Neural progenitor cell (in vitro differentiated cells): Measurements from ENCODE around the gene PSMB8. TPM values are rescaled to one million over a fixed set of nuclear protein-coding genes. Genes with fewer than 3 reads are reported as not detected.

Experiments
- DNase-seq: peaks from one replicate; pipeline ENCODE4 v3.0.0-alpha.2; 2016; ENCODE audit warnings: low spot score
- H2AFZ ChIP-seq: fragments of 200-600 bp; sonication (generic); replicated peaks from 2 replicates; pipeline ENCODE4 v1.6.1; 2016; ENCODE audit warnings: antibody characterized with exemption
- H3F3A ChIP-seq: fragments of 200-600 bp; sonication (generic); 2 replicates; pipeline ENCODE4 v1.6.1; 2016; ENCODE audit warnings: antibody characterized with exemption, low read depth
- H3K27ac ChIP-seq: fragments of 200-600 bp; sonication (generic); 2 replicates; pipeline ENCODE4 v1.5.1; 2016; ENCODE audit warnings: mild to moderate bottlenecking
- H3K27me3 ChIP-seq: fragments of 200-600 bp; sonication (generic); 2 replicates; pipeline ENCODE4 v1.6.1; 2016; ENCODE audit warnings: mild to moderate bottlenecking, moderate library complexity
- H3K36me3 ChIP-seq: fragments of 200-600 bp; sonication (generic); 2 replicates; pipeline ENCODE4 v1.5.1; 2016
- H3K4me1 ChIP-seq: fragments of 200-600 bp; sonication (generic); 2 replicates; pipeline ENCODE4 v1.6.1; 2016; ENCODE audit warnings: mixed run types
- H3K4me2 ChIP-seq: fragments of 200-600 bp; sonication (generic); 2 replicates; pipeline ENCODE4 v1.6.1; 2016
- H3K4me3 ChIP-seq: fragments of 200-600 bp; sonication (generic); 2 replicates; pipeline ENCODE4 v1.5.1; 2016
- H3K79me2 ChIP-seq: fragments of 200-600 bp; sonication (generic); 2 replicates; pipeline ENCODE4 v1.6.1; 2016; ENCODE audit warnings: low read depth
- H3K9ac ChIP-seq: fragments of 200-600 bp; sonication (generic); 2 replicates; pipeline ENCODE4 v1.6.1; 2016
- H3K9me3 ChIP-seq: fragments of 200-600 bp; sonication (generic); 2 replicates; pipeline ENCODE4 v1.5.1; 2016; ENCODE audit warnings: low read depth
- H4K20me1 ChIP-seq: fragments of 200-600 bp; sonication (generic); 2 replicates; pipeline ENCODE4 v1.6.1; 2016; ENCODE audit warnings: low read depth
- H3K27ac Mint-ChIP-seq: 3 replicates; pipeline ENCODE4 v1.8.0; 2021; ENCODE audit warnings: mixed read lengths
- H3K27me3 Mint-ChIP-seq: 2 replicates; pipeline ENCODE4 v1.8.0; 2022; ENCODE audit warnings: low read depth, mild to moderate bottlenecking, inconsistent platforms, moderate library complexity, mixed read lengths; ENCODE audit not compliant: insufficient read depth
- H3K36me3 Mint-ChIP-seq: 3 replicates; pipeline ENCODE4 v1.8.0; 2021; ENCODE audit warnings: mixed read lengths
- H3K4me1 Mint-ChIP-seq: 3 replicates; pipeline ENCODE4 v1.8.0; 2021; ENCODE audit warnings: mixed read lengths
- H3K4me3 Mint-ChIP-seq: 3 replicates; pipeline ENCODE4 v1.8.0; 2021; ENCODE audit warnings: mild to moderate bottlenecking, moderate library complexity, mixed read lengths
- H3K9me3 Mint-ChIP-seq: 3 replicates; pipeline ENCODE4 v1.8.0; 2020; ENCODE audit warnings: mixed read lengths
- CTCF ChIP-seq: fragments of 200-600 bp; sonication (generic); IDR thresholded peaks from 2 replicates; pipeline ENCODE4 v1.5.1; 2017; ENCODE audit warnings: antibody characterized with exemption, mild to moderate bottlenecking
- EZH2 ChIP-seq: fragments of 200-600 bp; sonication (generic); IDR thresholded peaks from 2 replicates; pipeline ENCODE4 v1.6.1; 2017; ENCODE audit warnings: antibody characterized with exemption, mild to moderate bottlenecking, moderate library complexity
- EZH2phosphoT487 ChIP-seq: fragments of 200-600 bp; sonication (generic); IDR thresholded peaks from 2 replicates; pipeline ENCODE4 v1.6.1; 2017; ENCODE audit warnings: antibody characterized with exemption
- total RNA-seq: library from RNA; depleted of rRNA; stranded (reverse); fragments of >200 nt; gene quantifications from 2 replicates; pipeline ENCODE4 v1.2.3, GENCODE V29; 2015; ENCODE audit warnings: low replicate concordance

The PSMB8 gene
- total RNA-seq, 1 donor from 2014 or later = 2.2 TPM

DNA sequence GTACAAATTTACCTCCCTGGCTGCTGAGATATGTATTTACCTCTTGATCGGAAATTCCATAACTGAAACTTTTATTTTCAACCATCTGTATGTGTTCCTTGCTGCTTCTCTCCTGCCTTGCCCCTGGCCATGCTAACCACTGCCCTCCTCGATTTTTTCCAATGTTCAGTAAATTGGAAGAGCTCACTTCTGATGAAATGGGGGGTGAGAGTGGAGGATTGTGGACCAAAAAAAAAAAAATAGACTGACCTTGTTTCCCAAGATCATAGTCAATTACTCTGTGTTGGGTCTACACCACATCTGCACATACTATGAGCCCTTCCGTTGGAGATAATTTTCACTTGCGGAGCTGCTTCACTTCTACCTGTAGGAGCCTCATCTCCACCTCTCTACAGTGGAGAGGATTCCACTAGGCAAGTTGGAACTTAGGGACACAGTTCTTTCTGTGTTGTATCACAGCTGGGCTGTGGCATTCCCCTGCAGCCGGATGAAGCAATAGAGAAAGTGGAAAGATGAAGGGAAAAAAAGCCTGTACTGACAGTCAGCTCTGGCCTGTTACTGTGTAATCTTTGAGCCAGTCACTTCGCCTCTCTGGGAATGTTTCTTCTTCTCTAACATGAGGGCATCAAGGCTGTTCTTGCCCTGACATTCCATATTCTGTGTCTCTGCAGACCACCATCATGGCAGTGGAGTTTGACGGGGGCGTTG, 11.8 kb upstream of the PSMB8 start:
- H3F3A ChIP-seq = peaks cover 5% of the 10 kb centered on the region
- H3K4me3 Mint-ChIP-seq = no peak overlapping the region
- no peak for DNase-seq
- no peaks in the 10 kb centered on the region for H3K36me3 Mint-ChIP-seq
- no peak overlapping the region for H3K9ac ChIP-seq
- peaks cover 70% of the 10 kb centered on the region for H3K27me3 ChIP-seq
- H3K27ac Mint-ChIP-seq = no peak overlapping the region
- H4K20me1 ChIP-seq = no peaks in the 10 kb centered on the region
- H3K9me3 Mint-ChIP-seq = peaks cover under 1% of the 10 kb centered on the region
- no peaks in the 10 kb centered on the region for H3K4me1 ChIP-seq
- TF ChIP-seq EZH2phosphoT487 = no peak
- TF ChIP-seq CTCF = no peak
- no peak for TF ChIP-seq EZH2
- H3K79me2 ChIP-seq = no peaks in the 10 kb centered on the region
- H3K9me3 ChIP-seq = no peaks in the 10 kb centered on the region
- H3K4me2 ChIP-seq = no peak overlapping the region
- no peak overlapping the region for H2AFZ ChIP-seq
- no peak overlapping the region for H3K4me3 ChIP-seq
- no peaks in the 10 kb centered on the region for H3K36me3 ChIP-seq
- peaks cover 8% of the 10 kb centered on the region for H3K4me1 Mint-ChIP-seq
- H3K27me3 Mint-ChIP-seq = peaks cover 70% of the 10 kb centered on the region
- H3K27ac ChIP-seq = no peak overlapping the region

DNA sequence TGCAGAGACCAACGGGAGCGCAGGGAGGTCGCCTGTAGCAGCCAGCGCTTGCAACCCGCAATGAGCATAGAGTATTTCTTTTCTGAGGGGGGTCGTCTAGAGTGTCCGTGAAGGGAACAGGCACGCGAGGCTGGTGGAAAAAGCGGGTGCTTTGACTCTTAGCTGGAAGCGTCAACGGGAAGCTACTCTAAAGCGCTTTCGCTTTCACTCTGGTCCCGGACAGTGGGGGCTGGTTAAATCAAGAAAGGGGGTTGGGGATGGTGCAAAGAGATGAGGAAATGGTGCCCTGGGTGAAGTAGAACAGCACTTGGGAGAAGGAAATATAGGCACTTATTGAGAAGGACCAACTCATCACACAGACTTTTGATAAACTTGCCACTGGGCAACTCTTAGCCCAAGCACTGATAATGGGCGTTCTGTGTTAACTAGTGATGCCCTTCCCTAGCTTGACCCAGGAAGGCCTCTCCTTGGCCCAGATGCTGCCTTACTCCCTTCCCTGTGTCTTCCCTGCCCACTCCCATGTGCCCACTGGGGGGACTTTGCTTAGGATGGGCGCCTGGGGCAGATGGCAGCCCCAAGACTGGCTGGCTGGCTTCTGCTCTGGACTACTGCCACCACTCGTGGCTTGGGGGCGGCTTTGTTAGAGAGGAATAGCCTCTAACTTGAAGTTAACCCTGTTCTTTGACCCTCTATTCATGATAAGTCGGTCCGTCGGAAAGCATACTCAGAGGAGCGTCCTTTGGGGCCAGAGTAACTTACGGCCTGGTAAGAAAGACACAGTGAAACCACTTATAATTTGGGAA, 10.7 kb upstream of the PSMB8 start:
- no peak for DNase-seq
- H3K27me3 Mint-ChIP-seq = peaks cover 78% of the 10 kb centered on the region
- H3K9ac ChIP-seq = no peak overlapping the region

More for the DNA sequence above, 10.7 kb upstream of the PSMB8 start:
- H3K27me3 ChIP-seq = peaks cover 70% of the 10 kb centered on the region
- H3K36me3 Mint-ChIP-seq = no peaks in the 10 kb centered on the region
- H3K4me1 Mint-ChIP-seq = peaks cover 8% of the 10 kb centered on the region
- TF ChIP-seq CTCF (no peak), EZH2phosphoT487 (peak; percentile 14), EZH2 (no peak)
- H3K79me2 ChIP-seq = no peaks in the 10 kb centered on the region
- H2AFZ ChIP-seq = peak overlapping the region; percentile 57
- peak overlapping the region; percentile 85 for H3K4me2 ChIP-seq
- no peaks in the 10 kb centered on the region for H3K9me3 ChIP-seq
- no peaks in the 10 kb centered on the region for H4K20me1 ChIP-seq
- H3K36me3 ChIP-seq = no peaks in the 10 kb centered on the region
- H3K4me1 ChIP-seq = no peaks in the 10 kb centered on the region
- H3F3A ChIP-seq = peaks cover 5% of the 10 kb centered on the region
- peak overlapping the region; percentile 93 for H3K4me3 Mint-ChIP-seq
- no peak overlapping the region for H3K27ac Mint-ChIP-seq
- H3K4me3 ChIP-seq = peak overlapping the region; percentile 56
- H3K27ac ChIP-seq = no peak overlapping the region
- H3K9me3 Mint-ChIP-seq = peaks cover 3% of the 10 kb centered on the region
